GM23338 (cell line): ENCODE measurements around the gene DPYD.

Experiments used
- EZH2 ChIP-seq: fragments of 200-600 bp; sonication (generic); IDR thresholded peaks from one replicate; pipeline ENCODE4 v1.8.0; 2017; ENCODE audit warnings: antibody characterized with exemption, mild to moderate bottlenecking, low read depth; ENCODE audit not compliant: unreplicated experiment
- EZH2phosphoT487 ChIP-seq: fragments of 200-600 bp; sonication (generic); IDR thresholded peaks from one replicate; pipeline ENCODE4 v1.8.1; 2018; ENCODE audit warnings: antibody characterized with exemption; ENCODE audit not compliant: unreplicated experiment
- JUNB ChIP-seq: IDR thresholded peaks from one replicate; pipeline ENCODE4 v1.6.1; 2016; ENCODE audit warnings: antibody characterized with exemption; ENCODE audit not compliant: unreplicated experiment
- NANOG ChIP-seq: IDR thresholded peaks from 2 replicates; pipeline ENCODE4 v1.6.1; 2016; ENCODE audit warnings: antibody characterized with exemption, borderline replicate concordance
- POLR2AphosphoS5 ChIP-seq: IDR thresholded peaks from 2 replicates; pipeline ENCODE4 v1.6.1; 2016; ENCODE audit warnings: antibody characterized with exemption, low read depth
- STAT1 ChIP-seq: IDR thresholded peaks from one replicate; pipeline ENCODE4 v1.6.1; 2016; ENCODE audit warnings: antibody characterized with exemption; ENCODE audit not compliant: unreplicated experiment
- TF ChIP-seq, protein P1 (sequence below), 2 experiments: fragments of 200-600 bp in 1 of 2; sonication (generic) in 1 of 2; conservative IDR thresholded peaks; 2 replicates each; pipeline versions ENCODE4 v1.5.1 to v1.6.1; 2016 to 2017; ENCODE audit warnings: antibody characterized with exemption in 2 of 2, low read depth in 2 of 2, mild to moderate bottlenecking in 2 of 2, moderate library complexity in 1 of 2
- TF ChIP-seq, protein P2 (sequence below): IDR thresholded peaks from one replicate; pipeline ENCODE4 v1.6.1; 2018; ENCODE audit warnings: antibody characterized with exemption; ENCODE audit not compliant: unreplicated experiment

DNA sequence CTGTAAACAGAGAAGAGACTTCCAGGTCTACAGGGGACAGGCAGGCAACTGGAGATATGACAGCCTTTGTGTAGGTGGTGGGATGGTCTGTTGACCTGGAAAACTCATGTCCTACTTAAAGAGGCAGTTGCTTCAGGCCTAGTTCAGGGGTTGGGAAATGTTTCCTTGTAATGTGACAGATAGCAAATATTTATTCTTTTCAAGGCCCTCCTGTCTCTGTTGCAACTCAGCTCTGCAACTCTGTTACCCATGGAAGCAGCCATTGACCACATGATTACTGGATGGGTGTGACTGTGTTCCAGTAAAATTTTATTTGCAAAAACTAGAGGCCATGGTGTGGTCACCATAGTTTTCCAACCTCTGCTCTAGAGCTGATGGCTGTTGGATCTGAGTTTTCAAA, 857.3 kb downstream of the DPYD start:
- TF ChIP-seq EZH2 (no peak), EZH2phosphoT487 (no peak), POLR2AphosphoS5 (no peak), STAT1 (no peak), NANOG (no peak), JUNB (no peak)
- TF ChIP-seq, protein P1, sequence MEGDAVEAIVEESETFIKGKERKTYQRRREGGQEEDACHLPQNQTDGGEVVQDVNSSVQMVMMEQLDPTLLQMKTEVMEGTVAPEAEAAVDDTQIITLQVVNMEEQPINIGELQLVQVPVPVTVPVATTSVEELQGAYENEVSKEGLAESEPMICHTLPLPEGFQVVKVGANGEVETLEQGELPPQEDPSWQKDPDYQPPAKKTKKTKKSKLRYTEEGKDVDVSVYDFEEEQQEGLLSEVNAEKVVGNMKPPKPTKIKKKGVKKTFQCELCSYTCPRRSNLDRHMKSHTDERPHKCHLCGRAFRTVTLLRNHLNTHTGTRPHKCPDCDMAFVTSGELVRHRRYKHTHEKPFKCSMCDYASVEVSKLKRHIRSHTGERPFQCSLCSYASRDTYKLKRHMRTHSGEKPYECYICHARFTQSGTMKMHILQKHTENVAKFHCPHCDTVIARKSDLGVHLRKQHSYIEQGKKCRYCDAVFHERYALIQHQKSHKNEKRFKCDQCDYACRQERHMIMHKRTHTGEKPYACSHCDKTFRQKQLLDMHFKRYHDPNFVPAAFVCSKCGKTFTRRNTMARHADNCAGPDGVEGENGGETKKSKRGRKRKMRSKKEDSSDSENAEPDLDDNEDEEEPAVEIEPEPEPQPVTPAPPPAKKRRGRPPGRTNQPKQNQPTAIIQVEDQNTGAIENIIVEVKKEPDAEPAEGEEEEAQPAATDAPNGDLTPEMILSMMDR (conservative IDR thresholded peaks at IDR 0.05; ENCODE audit: low read depth in 2 of 2), result no peak
- TF ChIP-seq, protein P2, sequence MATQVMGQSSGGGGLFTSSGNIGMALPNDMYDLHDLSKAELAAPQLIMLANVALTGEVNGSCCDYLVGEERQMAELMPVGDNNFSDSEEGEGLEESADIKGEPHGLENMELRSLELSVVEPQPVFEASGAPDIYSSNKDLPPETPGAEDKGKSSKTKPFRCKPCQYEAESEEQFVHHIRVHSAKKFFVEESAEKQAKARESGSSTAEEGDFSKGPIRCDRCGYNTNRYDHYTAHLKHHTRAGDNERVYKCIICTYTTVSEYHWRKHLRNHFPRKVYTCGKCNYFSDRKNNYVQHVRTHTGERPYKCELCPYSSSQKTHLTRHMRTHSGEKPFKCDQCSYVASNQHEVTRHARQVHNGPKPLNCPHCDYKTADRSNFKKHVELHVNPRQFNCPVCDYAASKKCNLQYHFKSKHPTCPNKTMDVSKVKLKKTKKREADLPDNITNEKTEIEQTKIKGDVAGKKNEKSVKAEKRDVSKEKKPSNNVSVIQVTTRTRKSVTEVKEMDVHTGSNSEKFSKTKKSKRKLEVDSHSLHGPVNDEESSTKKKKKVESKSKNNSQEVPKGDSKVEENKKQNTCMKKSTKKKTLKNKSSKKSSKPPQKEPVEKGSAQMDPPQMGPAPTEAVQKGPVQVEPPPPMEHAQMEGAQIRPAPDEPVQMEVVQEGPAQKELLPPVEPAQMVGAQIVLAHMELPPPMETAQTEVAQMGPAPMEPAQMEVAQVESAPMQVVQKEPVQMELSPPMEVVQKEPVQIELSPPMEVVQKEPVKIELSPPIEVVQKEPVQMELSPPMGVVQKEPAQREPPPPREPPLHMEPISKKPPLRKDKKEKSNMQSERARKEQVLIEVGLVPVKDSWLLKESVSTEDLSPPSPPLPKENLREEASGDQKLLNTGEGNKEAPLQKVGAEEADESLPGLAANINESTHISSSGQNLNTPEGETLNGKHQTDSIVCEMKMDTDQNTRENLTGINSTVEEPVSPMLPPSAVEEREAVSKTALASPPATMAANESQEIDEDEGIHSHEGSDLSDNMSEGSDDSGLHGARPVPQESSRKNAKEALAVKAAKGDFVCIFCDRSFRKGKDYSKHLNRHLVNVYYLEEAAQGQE, result no peak
